ENCODE data around the gene BCAS4. TPM values are rescaled to one million over a fixed set of nuclear protein-coding genes. Genes with fewer than 3 reads are reported as not detected.

Gene BCAS4
- polyA plus RNA-seq, 1 experiment = 37.3 TPM

GRCh38 chr20:50900261-50900660 lies 105.4 kb downstream of the BCAS4 start:
- H3K27ac ChIP-seq (ENCODE audit: low read depth, low read length) = no peak overlapping the region
- POLR2A ChIA-PET = no interaction called here
- DNase-seq (ENCODE audit: low read depth, low spot score) = no peak
- TF ChIP-seq CTCF (IDR thresholded peaks at IDR 0.05; ENCODE audit: low read depth, low read length) = no peak
- no peaks in the 10 kb centered on the region for H3K9me3 ChIP-seq (ENCODE audit: control insufficient read depth, insufficient read depth, low read length)
- CTCF ChIA-PET = interaction anchor here (1.5 kb wide), 1 partner anchor 29 kb away, joined by 5 read pairs; no protein-coding TSS in a partner anchor
- H3K27me3 ChIP-seq (ENCODE audit: control insufficient read depth, insufficient read depth, low read length) = no peaks in the 10 kb centered on the region
- no peak overlapping the region for H3K4me3 ChIP-seq (ENCODE audit: low read depth, low read length)

GRCh38 chr20:50901301-50901700 lies 106.4 kb downstream of the BCAS4 start:
- no peak overlapping the region for H3K27ac ChIP-seq (ENCODE audit: low read depth, low read length)
- POLR2A ChIA-PET = no interaction called here
- no peak for TF ChIP-seq CTCF (IDR thresholded peaks at IDR 0.05; ENCODE audit: low read depth, low read length)

GRCh38 chr20:50903353-50904051 lies 108.6 kb downstream of the BCAS4 start:
- Histone ChIP-seq H3K27me3 (ENCODE audit: control insufficient read depth, insufficient read depth, low read length) (no peaks in the 10 kb centered on the region), H3K4me3 (ENCODE audit: low read depth, low read length) (no peak overlapping the region), H3K27ac (ENCODE audit: low read depth, low read length) (no peak overlapping the region), H3K9me3 (ENCODE audit: control insufficient read depth, insufficient read depth, low read length) (no peaks in the 10 kb centered on the region)
- TF ChIP-seq CTCF (IDR thresholded peaks at IDR 0.05; ENCODE audit: low read depth, low read length) = no peak
- ChIA-PET CTCF (interaction anchor here (0.8 to 1.1 kb wide), 2 partner anchors 8 to 26 kb away, joined by 3 to 8 read pairs; no protein-coding TSS in a partner anchor), POLR2A (no interaction called here)
- no peak for DNase-seq (ENCODE audit: low read depth, low spot score)

More at GRCh38 chr20:50901301-50901700, 106.4 kb downstream of the BCAS4 start:
- CTCF ChIA-PET = interaction anchor here (0.7 to 1.5 kb wide), 2 partner anchors 8 to 28 kb away, joined by 3 to 5 read pairs; no protein-coding TSS in a partner anchor
- Histone ChIP-seq H3K9me3 (ENCODE audit: control insufficient read depth, insufficient read depth, low read length) (no peaks in the 10 kb centered on the region), H3K27me3 (ENCODE audit: control insufficient read depth, insufficient read depth, low read length) (no peaks in the 10 kb centered on the region), H3K4me3 (ENCODE audit: low read depth, low read length) (no peak overlapping the region)
- no peak for DNase-seq (ENCODE audit: low read depth, low spot score)

- CTCF ChIA-PET = interaction anchor here (0.8 kb wide), 1 partner anchor 9 kb away, joined by 3 read pairs; no protein-coding TSS in a partner anchor
- Histone ChIP-seq H3K27me3 (ENCODE audit: control insufficient read depth, insufficient read depth, low read length) (no peaks in the 10 kb centered on the region), H3K27ac (ENCODE audit: low read depth, low read length) (no peak overlapping the region), H3K9me3 (ENCODE audit: control insufficient read depth, insufficient read depth, low read length) (no peaks in the 10 kb centered on the region), H3K4me3 (ENCODE audit: low read depth, low read length) (no peak overlapping the region)
- no peak for DNase-seq (ENCODE audit: low read depth, low spot score)
- POLR2A ChIA-PET = no interaction called here
- TF ChIP-seq CTCF (IDR thresholded peaks at IDR 0.05; ENCODE audit: low read depth, low read length) = no peak
Measured at GRCh38 chr20:50904067-50904570, 109.3 kb downstream of the BCAS4 start.

GRCh38 chr20:50909413-50909812 lies 114.6 kb downstream of the BCAS4 start:
- POLR2A ChIA-PET = interaction anchor here (0.5 to 0.7 kb wide), 2 partner anchors 16 to 185 kb away, joined by 4 to 6 read pairs; no protein-coding TSS in a partner anchor
- CTCF ChIA-PET = interaction anchor here (0.7 to 3.6 kb wide), 2 partner anchors 9 to 20 kb away, joined by 3 to 19 read pairs; no protein-coding TSS in a partner anchor
- H3K27ac ChIP-seq (ENCODE audit: low read depth, low read length) = no peak overlapping the region

More at GRCh38 chr20:50909413-50909812, 114.6 kb downstream of the BCAS4 start:
- TF ChIP-seq CTCF (IDR thresholded peaks at IDR 0.05; ENCODE audit: low read depth, low read length) = no peak
- Histone ChIP-seq H3K4me3 (ENCODE audit: low read depth, low read length) (no peak overlapping the region), H3K27me3 (ENCODE audit: control insufficient read depth, insufficient read depth, low read length) (no peaks in the 10 kb centered on the region), H3K9me3 (ENCODE audit: control insufficient read depth, insufficient read depth, low read length) (no peaks in the 10 kb centered on the region)
- no peak for DNase-seq (ENCODE audit: low read depth, low spot score)

Data from AG04450 (cell line).